ENCODE data around the gene MYH15.

MYH15 gene

GRCh38 chr3:108401836-108402235, 108.6 kb downstream of the MYH15 start:
- no peak overlapping the region for H3K18ac ChIP-seq (ENCODE audit: low read depth in 1 of 2, low read length in 2 of 2)
- no CpG with 5 or more reads among the region's 2 CpGs for WGBS
- DNase-seq: no peak
- H3K36me3 ChIP-seq (ENCODE audit: control insufficient read depth in 1 of 2, insufficient read depth in 2 of 2, low read depth in 1 of 2, low read length in 2 of 2): no peaks in the 10 kb centered on the region
- no peak overlapping the region for H2BK15ac ChIP-seq (ENCODE audit: low read depth, poor library complexity, severe bottlenecking)
- no peak overlapping the region for H2BK5ac ChIP-seq (ENCODE audit: low read depth, low read length, poor library complexity, severe bottlenecking)
- no peak overlapping the region for H3K9ac ChIP-seq (ENCODE audit: low read length)
- H3K27ac ChIP-seq (ENCODE audit: low read length, poor library complexity, severe bottlenecking): no peak overlapping the region
- H3K14ac ChIP-seq (ENCODE audit: low read length in 2 of 2): no peak overlapping the region
- H2AK5ac ChIP-seq (ENCODE audit: low read length, severe bottlenecking): no peak overlapping the region
- no peak overlapping the region for H4K91ac ChIP-seq (ENCODE audit: low read length)
- H2BK12ac ChIP-seq (ENCODE audit: low read length in 2 of 2): no peak overlapping the region
- no peak overlapping the region for H2BK120ac ChIP-seq (ENCODE audit: low read depth, low read length)
- H3K9me3 ChIP-seq (ENCODE audit: control insufficient read depth, low read length): no peaks in the 10 kb centered on the region
- H3K27me3 ChIP-seq (ENCODE audit: control insufficient read depth in 1 of 2, insufficient read depth in 1 of 2, low read length in 2 of 2): no peaks in the 10 kb centered on the region
- no peaks in the 10 kb centered on the region for H3K79me1 ChIP-seq (replicated peaks; ENCODE audit: low read length, poor library complexity, severe bottlenecking)
- no peak overlapping the region for H3K4ac ChIP-seq (ENCODE audit: low read depth in 1 of 2, low read length in 2 of 2)
- H4K8ac ChIP-seq (ENCODE audit: low read length): no peak overlapping the region
- no peak overlapping the region for H2AFZ ChIP-seq (ENCODE audit: low read depth, low read length)
- no peak overlapping the region for H3K4me3 ChIP-seq (ENCODE audit: insufficient read depth in 1 of 2, low read depth in 1 of 2, low read length in 2 of 2)
- no peak overlapping the region for H3K23ac ChIP-seq (ENCODE audit: low read length in 2 of 2)
- H3K4me1 ChIP-seq (ENCODE audit: control insufficient read depth, insufficient read depth, low read depth, low read length): no peaks in the 10 kb centered on the region
- no peak overlapping the region for H3K4me2 ChIP-seq (ENCODE audit: low read length, poor library complexity, severe bottlenecking)

- Histone ChIP-seq H3K79me1 (replicated peaks; ENCODE audit: low read length, poor library complexity, severe bottlenecking) (no peaks in the 10 kb centered on the region), H3K9ac (ENCODE audit: low read length) (no peak overlapping the region), H2BK15ac (ENCODE audit: low read depth, poor library complexity, severe bottlenecking) (no peak overlapping the region), H2AK5ac (ENCODE audit: low read length, severe bottlenecking) (no peak overlapping the region), H3K4ac (ENCODE audit: low read depth in 1 of 2, low read length in 2 of 2) (no peak overlapping the region), H2BK120ac (ENCODE audit: low read depth, low read length) (no peak overlapping the region), H3K9me3 (ENCODE audit: control insufficient read depth, low read length) (no peaks in the 10 kb centered on the region), H3K4me2 (ENCODE audit: low read length, poor library complexity, severe bottlenecking) (no peak overlapping the region), H3K23ac (ENCODE audit: low read length in 2 of 2) (no peak overlapping the region), H3K14ac (ENCODE audit: low read length in 2 of 2) (no peak overlapping the region), H3K36me3 (ENCODE audit: control insufficient read depth in 1 of 2, insufficient read depth in 2 of 2, low read depth in 1 of 2, low read length in 2 of 2) (no peaks in the 10 kb centered on the region), H3K4me3 (ENCODE audit: insufficient read depth in 1 of 2, low read depth in 1 of 2, low read length in 2 of 2) (no peak overlapping the region), H2AFZ (ENCODE audit: low read depth, low read length) (no peak overlapping the region), H4K8ac (ENCODE audit: low read length) (no peak overlapping the region), H3K18ac (ENCODE audit: low read depth in 1 of 2, low read length in 2 of 2) (no peak overlapping the region), H4K91ac (ENCODE audit: low read length) (no peak overlapping the region), H3K27me3 (ENCODE audit: control insufficient read depth in 1 of 2, insufficient read depth in 1 of 2, low read length in 2 of 2) (no peaks in the 10 kb centered on the region), H3K27ac (ENCODE audit: low read length, poor library complexity, severe bottlenecking) (no peak overlapping the region), H3K4me1 (ENCODE audit: control insufficient read depth, insufficient read depth, low read depth, low read length) (no peaks in the 10 kb centered on the region), H2BK5ac (ENCODE audit: low read depth, low read length, poor library complexity, severe bottlenecking) (no peak overlapping the region), H2BK12ac (ENCODE audit: low read length in 2 of 2) (no peak overlapping the region)
- 94% methylated on average over 4 of the region's 6 CpGs for WGBS
- DNase-seq: no peak
These were observed 111.9 kb downstream of the MYH15 start for GRCh38 chr3:108398510-108398909.

GRCh38 chr3:108396336-108396735, 114.1 kb downstream of the MYH15 start:
- Histone ChIP-seq H3K4me1 (ENCODE audit: control insufficient read depth, insufficient read depth, low read depth, low read length) (no peaks in the 10 kb centered on the region), H2BK120ac (ENCODE audit: low read depth, low read length) (no peak overlapping the region), H3K36me3 (ENCODE audit: control insufficient read depth in 1 of 2, insufficient read depth in 2 of 2, low read depth in 1 of 2, low read length in 2 of 2) (no peaks in the 10 kb centered on the region), H2AK5ac (ENCODE audit: low read length, severe bottlenecking) (no peak overlapping the region), H3K9me3 (ENCODE audit: control insufficient read depth, low read length) (no peaks in the 10 kb centered on the region), H3K4ac (ENCODE audit: low read depth in 1 of 2, low read length in 2 of 2) (no peak overlapping the region), H4K91ac (ENCODE audit: low read length) (no peak overlapping the region), H3K4me3 (ENCODE audit: insufficient read depth in 1 of 2, low read depth in 1 of 2, low read length in 2 of 2) (no peak overlapping the region), H3K27me3 (ENCODE audit: control insufficient read depth in 1 of 2, insufficient read depth in 1 of 2, low read length in 2 of 2) (no peaks in the 10 kb centered on the region), H3K79me1 (replicated peaks; ENCODE audit: low read length, poor library complexity, severe bottlenecking) (no peaks in the 10 kb centered on the region), H2BK5ac (ENCODE audit: low read depth, low read length, poor library complexity, severe bottlenecking) (no peak overlapping the region), H3K27ac (ENCODE audit: low read length, poor library complexity, severe bottlenecking) (no peak overlapping the region), H3K23ac (ENCODE audit: low read length in 2 of 2) (no peak overlapping the region), H4K8ac (ENCODE audit: low read length) (no peak overlapping the region), H3K18ac (ENCODE audit: low read depth in 1 of 2, low read length in 2 of 2) (no peak overlapping the region), H3K9ac (ENCODE audit: low read length) (no peak overlapping the region), H2AFZ (ENCODE audit: low read depth, low read length) (no peak overlapping the region), H2BK15ac (ENCODE audit: low read depth, poor library complexity, severe bottlenecking) (no peak overlapping the region), H3K14ac (ENCODE audit: low read length in 2 of 2) (no peak overlapping the region), H3K4me2 (ENCODE audit: low read length, poor library complexity, severe bottlenecking) (no peak overlapping the region), H2BK12ac (ENCODE audit: low read length in 2 of 2) (no peak overlapping the region)
- WGBS: 83% methylated on average over 1 of the region's 1 CpG
- DNase-seq: no peak

GRCh38 chr3:108394563-108394962, 115.8 kb downstream of the MYH15 start:
- Histone ChIP-seq H3K79me1 (replicated peaks; ENCODE audit: low read length, poor library complexity, severe bottlenecking) (no peaks in the 10 kb centered on the region), H3K9me3 (ENCODE audit: control insufficient read depth, low read length) (no peaks in the 10 kb centered on the region), H4K8ac (ENCODE audit: low read length) (no peak overlapping the region), H2BK5ac (ENCODE audit: low read depth, low read length, poor library complexity, severe bottlenecking) (no peak overlapping the region), H4K91ac (ENCODE audit: low read length) (no peak overlapping the region), H3K27me3 (ENCODE audit: control insufficient read depth in 1 of 2, insufficient read depth in 1 of 2, low read length in 2 of 2) (peaks cover 0 to 4% of the 10 kb centered on the region in 2 experiments), H2BK12ac (ENCODE audit: low read length in 2 of 2) (no peak overlapping the region), H3K4me2 (ENCODE audit: low read length, poor library complexity, severe bottlenecking) (no peak overlapping the region), H3K4ac (ENCODE audit: low read depth in 1 of 2, low read length in 2 of 2) (no peak overlapping the region), H3K14ac (ENCODE audit: low read length in 2 of 2) (no peak overlapping the region), H3K4me3 (ENCODE audit: insufficient read depth in 1 of 2, low read depth in 1 of 2, low read length in 2 of 2) (no peak overlapping the region), H2BK15ac (ENCODE audit: low read depth, poor library complexity, severe bottlenecking) (no peak overlapping the region), H3K36me3 (ENCODE audit: control insufficient read depth in 1 of 2, insufficient read depth in 2 of 2, low read depth in 1 of 2, low read length in 2 of 2) (no peaks in the 10 kb centered on the region), H2AFZ (ENCODE audit: low read depth, low read length) (no peak overlapping the region), H3K18ac (ENCODE audit: low read depth in 1 of 2, low read length in 2 of 2) (no peak overlapping the region), H3K23ac (ENCODE audit: low read length in 2 of 2) (no peak overlapping the region), H3K9ac (ENCODE audit: low read length) (no peak overlapping the region), H2AK5ac (ENCODE audit: low read length, severe bottlenecking) (no peak overlapping the region), H3K27ac (ENCODE audit: low read length, poor library complexity, severe bottlenecking) (no peak overlapping the region), H2BK120ac (ENCODE audit: low read depth, low read length) (no peak overlapping the region), H3K4me1 (ENCODE audit: control insufficient read depth, insufficient read depth, low read depth, low read length) (no peaks in the 10 kb centered on the region)
- DNase-seq: no peak
- 86% methylated on average over 1 of the region's 3 CpGs for WGBS
